Peyer's patch (tissue), 4 donors: ENCODE results near the gene LCLAT1. TPM values are rescaled to one million over a fixed set of nuclear protein-coding genes. Genes with fewer than 3 reads are reported as not detected.
A peak's percentile ranks its signal among the peaks of the same experiment; 100 is the strongest.

Experiments used
- DNase-seq, 3 donors: peaks; one replicate each; pipeline ENCODE4 v3.0.0-alpha.2; 2017 to 2019
- H3K27ac ChIP-seq, 4 donors: fragments of 200-600 bp; sonication (generic); one replicate each; pipeline ENCODE4 v1.5.1; 2016 to 2019
- H3K27me3 ChIP-seq, 2 donors: fragments of 200-600 bp; sonication (generic); one replicate each; pipeline ENCODE4 v1.5.1; 2019
- H3K36me3 ChIP-seq, 3 donors: fragments of 200-600 bp; sonication (generic); one replicate each; pipeline ENCODE4 v1.5.1; 2016 to 2019
- H3K4me1 ChIP-seq, 4 donors: fragments of 200-600 bp; sonication (generic); one replicate each; pipeline ENCODE4 v1.5.1; 2016 to 2019
- H3K4me3 ChIP-seq, 4 donors: fragments of 200-600 bp; sonication (generic); 1 replicate in 3 of 4; 2 replicates in 1 of 4; pipeline ENCODE4 v1.5.1; 2016 to 2019; ENCODE audit warnings: mild to moderate bottlenecking in 1 of 4
- H3K9me3 ChIP-seq, 4 donors: fragments of 200-600 bp; sonication (generic); one replicate each; pipeline ENCODE4 v1.5.1; 2016 to 2019; ENCODE audit warnings: mild to moderate bottlenecking in 1 of 4
- POLR2A ChIP-seq, 2 donors: fragments of 450-650 bp; IDR thresholded peaks; one replicate each; pipeline ENCODE4 v1.5.1; 2017; ENCODE audit warnings: antibody characterized with exemption in 2 of 2, mild to moderate bottlenecking in 2 of 2, moderate library complexity in 2 of 2
- total RNA-seq, 4 donors: library from RNA; depleted of rRNA; stranded (reverse); fragments of >200 nt; gene quantifications; one replicate each; pipeline ENCODE4 v1.1.0, GENCODE V29; 2016
- TF ChIP-seq, protein P1 (sequence below), 6 experiments: fragments of 450-650 bp in 4 of 6; fragments of 200-600 bp in 2 of 6; sonication (generic) in 1 of 6; IDR thresholded peaks; one replicate each; pipeline ENCODE4 v1.5.1; 2017 to 2019; ENCODE audit warnings: antibody characterized with exemption in 6 of 6, mild to moderate bottlenecking in 3 of 6, moderate library complexity in 1 of 6

The LCLAT1 gene
- total RNA-seq, 4 donors from 2014 or later: 10.7 to 60.8 (median 24.9) TPM

DNA sequence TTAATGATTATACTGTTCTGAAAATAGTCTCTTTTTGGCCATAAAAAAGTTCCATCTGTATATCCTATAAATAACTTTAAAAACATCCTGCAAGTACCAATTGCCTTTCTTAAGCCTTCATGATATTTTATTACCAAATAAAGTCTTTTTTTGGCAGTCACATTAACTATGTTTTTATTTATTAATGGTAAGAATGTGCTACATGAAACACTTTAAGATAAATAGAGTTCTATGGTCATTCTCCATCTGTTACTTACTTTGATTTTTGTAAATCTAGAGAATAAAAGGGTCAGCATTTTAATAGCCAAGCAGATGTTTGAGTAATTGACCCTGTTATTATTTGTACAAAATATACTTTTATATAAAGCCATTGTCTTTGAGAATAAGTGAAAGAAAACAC, 52.6 kb downstream of the LCLAT1 start:
- Histone ChIP-seq H3K4me3 (no peak overlapping the region), H3K27me3 (no peaks in the 10 kb centered on the region), H3K9me3 (peaks cover 0 to 11% (median 0%) of the 10 kb centered on the region in 4 donors), H3K36me3 (no peaks in the 10 kb centered on the region), H3K27ac (no peak overlapping the region), H3K4me1 (no peaks in the 10 kb centered on the region)
- DNase-seq: no peak
- TF ChIP-seq, protein P1, sequence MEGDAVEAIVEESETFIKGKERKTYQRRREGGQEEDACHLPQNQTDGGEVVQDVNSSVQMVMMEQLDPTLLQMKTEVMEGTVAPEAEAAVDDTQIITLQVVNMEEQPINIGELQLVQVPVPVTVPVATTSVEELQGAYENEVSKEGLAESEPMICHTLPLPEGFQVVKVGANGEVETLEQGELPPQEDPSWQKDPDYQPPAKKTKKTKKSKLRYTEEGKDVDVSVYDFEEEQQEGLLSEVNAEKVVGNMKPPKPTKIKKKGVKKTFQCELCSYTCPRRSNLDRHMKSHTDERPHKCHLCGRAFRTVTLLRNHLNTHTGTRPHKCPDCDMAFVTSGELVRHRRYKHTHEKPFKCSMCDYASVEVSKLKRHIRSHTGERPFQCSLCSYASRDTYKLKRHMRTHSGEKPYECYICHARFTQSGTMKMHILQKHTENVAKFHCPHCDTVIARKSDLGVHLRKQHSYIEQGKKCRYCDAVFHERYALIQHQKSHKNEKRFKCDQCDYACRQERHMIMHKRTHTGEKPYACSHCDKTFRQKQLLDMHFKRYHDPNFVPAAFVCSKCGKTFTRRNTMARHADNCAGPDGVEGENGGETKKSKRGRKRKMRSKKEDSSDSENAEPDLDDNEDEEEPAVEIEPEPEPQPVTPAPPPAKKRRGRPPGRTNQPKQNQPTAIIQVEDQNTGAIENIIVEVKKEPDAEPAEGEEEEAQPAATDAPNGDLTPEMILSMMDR (IDR thresholded peaks at IDR 0.05): no peak
- TF ChIP-seq POLR2A (IDR thresholded peaks at IDR 0.05): no peak

DNA sequence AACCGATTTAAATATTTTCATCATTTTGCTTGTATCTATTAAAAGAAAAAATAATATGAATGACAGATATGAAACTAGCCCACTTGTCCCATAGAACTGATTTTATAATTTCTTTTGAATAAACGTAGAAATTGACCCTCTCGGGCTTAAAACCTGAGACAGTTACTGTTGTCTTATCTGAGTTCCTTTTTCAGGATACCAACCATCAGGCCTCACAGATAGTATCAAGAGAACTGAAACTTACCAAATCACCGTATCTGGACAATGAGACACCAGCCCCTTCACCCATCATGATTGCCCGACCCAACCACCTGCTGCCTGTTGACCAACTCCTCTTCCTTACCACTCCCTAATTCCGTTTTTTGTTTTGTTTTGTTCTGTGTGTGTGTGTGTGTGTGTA, 53.7 kb downstream of the LCLAT1 start:
- Histone ChIP-seq H3K27me3 (no peaks in the 10 kb centered on the region), H3K4me1 (no peaks in the 10 kb centered on the region), H3K27ac (no peak overlapping the region), H3K36me3 (no peaks in the 10 kb centered on the region), H3K9me3 (peaks cover 0 to 11% (median 0%) of the 10 kb centered on the region in 4 donors), H3K4me3 (no peak overlapping the region)
- TF ChIP-seq, protein P1 (IDR thresholded peaks at IDR 0.05): no peak
- TF ChIP-seq POLR2A (IDR thresholded peaks at IDR 0.05): no peak
- DNase-seq: no peak

DNA sequence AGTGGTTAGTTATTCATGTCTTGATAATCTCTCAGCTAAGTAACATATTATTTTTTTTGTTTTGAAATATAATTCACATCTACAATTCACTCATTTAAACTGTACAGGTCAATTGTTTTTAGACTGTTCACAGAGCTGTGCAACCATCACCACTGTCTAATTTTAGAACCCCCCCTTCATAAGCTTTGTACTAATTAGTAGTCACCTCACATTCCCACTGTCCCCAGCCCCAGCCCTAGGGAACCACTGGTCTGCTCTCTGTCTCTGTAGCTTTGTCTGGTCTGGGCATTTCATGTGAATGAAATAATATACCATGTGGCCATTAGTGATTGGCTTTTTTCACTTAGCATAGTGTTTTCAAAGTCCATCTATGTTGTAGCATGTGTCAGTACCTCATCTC, 55.3 kb downstream of the LCLAT1 start:
- no peaks in the 10 kb centered on the region for H3K36me3 ChIP-seq
- H3K27me3 ChIP-seq: no peaks in the 10 kb centered on the region
- H3K4me1 ChIP-seq: peaks cover 0 to 3% (median 0%) of the 10 kb centered on the region in 4 donors
- H3K4me3 ChIP-seq: no peak overlapping the region
- no peak overlapping the region for H3K27ac ChIP-seq
- TF ChIP-seq, protein P1 (IDR thresholded peaks at IDR 0.05): no peak
- TF ChIP-seq POLR2A (IDR thresholded peaks at IDR 0.05): no peak
- peaks cover 0 to 11% (median 0%) of the 10 kb centered on the region in 4 donors for H3K9me3 ChIP-seq
- no peak for DNase-seq

DNA sequence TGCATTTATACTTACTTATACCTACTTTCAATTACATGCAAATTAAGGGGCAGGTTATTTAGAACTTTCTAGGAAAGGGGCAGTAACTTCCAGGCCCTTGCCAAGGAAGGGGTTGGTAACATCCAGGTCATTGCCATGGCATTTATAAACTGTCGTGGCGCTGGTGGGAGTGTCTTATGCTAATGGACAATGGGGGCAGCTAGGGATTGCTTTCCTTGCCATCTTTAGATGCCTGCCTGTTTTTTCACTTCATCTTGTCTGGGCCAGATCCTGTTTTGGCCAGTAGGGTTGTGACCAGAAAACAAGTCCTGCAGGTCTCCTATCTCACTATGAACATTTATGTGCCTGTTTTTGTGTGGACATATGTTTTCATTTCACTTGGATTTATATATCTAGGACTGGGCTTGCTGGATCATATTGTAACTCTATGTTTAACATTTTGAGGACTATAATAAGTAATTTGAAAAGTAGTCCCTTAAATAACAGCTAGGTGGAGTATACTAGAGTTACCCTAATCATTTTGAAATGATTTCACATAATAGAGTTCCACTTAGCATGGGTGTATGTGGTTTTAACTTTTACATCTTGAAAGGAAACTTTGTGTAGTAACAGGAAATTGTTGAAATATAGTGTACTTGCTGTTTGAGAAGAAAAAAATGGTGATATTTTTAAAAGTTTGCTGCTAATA, 56.1 kb downstream of the LCLAT1 start:
- Histone ChIP-seq H3K27ac (peak overlapping the region in 1 of 4 donors; percentile 21), H3K9me3 (peaks cover 0 to 11% (median 0%) of the 10 kb centered on the region in 4 donors), H3K4me1 (peaks cover 0 to 3% (median 0%) of the 10 kb centered on the region in 4 donors), H3K4me3 (no peak overlapping the region), H3K36me3 (no peaks in the 10 kb centered on the region), H3K27me3 (no peaks in the 10 kb centered on the region)
- no peak for DNase-seq
- TF ChIP-seq POLR2A (IDR thresholded peaks at IDR 0.05): no peak
- TF ChIP-seq, protein P1 (IDR thresholded peaks at IDR 0.05): peak in 4 of 6 experiments; percentile 16 to 34 (median 27)

DNA sequence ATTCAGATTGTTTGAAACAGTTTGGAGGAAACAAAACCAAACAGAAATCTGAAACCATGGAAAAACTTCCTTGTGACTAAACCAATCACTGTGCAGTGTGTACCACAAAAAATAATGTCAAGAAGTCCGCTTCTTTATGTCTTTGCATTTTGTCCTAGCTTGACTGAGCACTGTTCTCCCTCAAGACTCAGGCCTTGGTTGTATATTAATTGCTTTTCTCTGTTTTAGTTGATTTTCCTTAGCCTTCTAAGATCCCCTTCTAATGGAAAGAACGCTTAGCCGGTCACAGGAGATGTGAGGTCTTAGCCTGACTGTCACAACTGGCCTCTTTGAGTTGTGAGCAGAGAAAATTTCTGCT, 56.6 kb downstream of the LCLAT1 start:
- H3K27me3 ChIP-seq: no peaks in the 10 kb centered on the region
- H3K4me3 ChIP-seq: no peak overlapping the region
- H3K36me3 ChIP-seq: no peaks in the 10 kb centered on the region
- no peak for DNase-seq
- no peak for TF ChIP-seq POLR2A (IDR thresholded peaks at IDR 0.05)
- TF ChIP-seq, protein P1 (IDR thresholded peaks at IDR 0.05): no peak
- peaks cover 0 to 3% (median 0%) of the 10 kb centered on the region in 4 donors for H3K4me1 ChIP-seq
- peaks cover 0 to 11% (median 0%) of the 10 kb centered on the region in 4 donors for H3K9me3 ChIP-seq
- peak overlapping the region in 1 of 4 donors; percentile 21 for H3K27ac ChIP-seq
